HG03469 (cell line): ENCODE results near the gene GPR137.

ENCODE experiments used
- ATAC-seq: cut with Tn5 transposase; IDR thresholded peaks from one replicate; pipeline ENCODE4 v1.9.1; 2021; ENCODE audit warnings: mild to moderate bottlenecking, moderate library complexity, moderate number of reproducible peaks; ENCODE audit not compliant: unreplicated experiment

The GPR137 gene

DNA sequence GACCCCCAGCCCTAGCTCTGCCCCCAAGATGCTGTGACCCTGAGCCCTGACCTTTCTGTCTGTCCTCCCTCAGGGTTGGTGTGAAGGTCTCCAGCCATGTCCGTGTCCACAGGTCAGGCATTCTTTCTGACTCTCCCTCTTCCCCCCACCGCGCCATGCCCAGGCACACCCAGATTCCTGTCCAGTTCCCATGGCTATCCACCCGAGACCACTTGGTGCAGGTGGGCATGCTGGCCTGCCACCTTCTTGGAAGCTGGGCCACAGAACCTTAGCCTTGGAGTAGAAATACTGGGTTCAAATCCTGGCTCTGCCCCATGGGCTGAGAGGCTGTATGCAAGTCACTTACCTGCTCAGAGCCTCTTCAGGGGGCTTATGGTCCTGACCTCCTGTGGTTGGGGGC, 36.6 kb upstream of the GPR137 start:
- ATAC-seq = no peak

- no peak for ATAC-seq
Measured at GRCh38 chr11:64249563-64250414, 35.9 kb upstream of the GPR137 start.

DNA sequence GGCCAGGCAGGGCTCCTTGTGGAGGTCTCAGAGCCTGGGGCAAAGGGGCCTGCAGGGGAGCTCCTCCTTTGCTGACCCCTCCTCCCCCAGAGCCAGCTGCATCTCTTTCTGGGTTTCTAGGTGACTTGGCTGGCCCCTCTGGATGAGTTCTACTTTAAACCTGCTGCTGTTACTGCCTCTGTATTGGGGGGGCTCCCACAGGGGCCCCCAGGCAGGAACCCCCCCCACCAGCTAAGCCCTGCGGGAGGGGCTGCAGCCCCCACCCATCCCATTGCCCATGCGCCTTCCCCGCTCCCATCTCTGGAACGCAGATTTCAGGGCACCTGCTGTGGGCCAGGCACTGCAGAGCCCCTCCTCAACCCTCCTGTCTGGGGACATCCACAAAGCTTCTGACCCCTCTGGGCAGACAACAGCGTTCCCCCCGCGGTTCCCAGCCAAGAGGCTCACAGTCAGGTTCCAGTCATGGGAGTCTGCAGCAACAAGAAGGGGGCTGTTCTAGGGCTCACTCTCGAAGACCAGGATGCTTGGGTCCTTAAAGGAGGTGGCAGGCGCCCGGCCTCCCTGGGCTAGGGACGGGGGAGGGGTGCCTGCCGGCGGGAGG, 35.1 kb upstream of the GPR137 start:
- no peak for ATAC-seq

DNA sequence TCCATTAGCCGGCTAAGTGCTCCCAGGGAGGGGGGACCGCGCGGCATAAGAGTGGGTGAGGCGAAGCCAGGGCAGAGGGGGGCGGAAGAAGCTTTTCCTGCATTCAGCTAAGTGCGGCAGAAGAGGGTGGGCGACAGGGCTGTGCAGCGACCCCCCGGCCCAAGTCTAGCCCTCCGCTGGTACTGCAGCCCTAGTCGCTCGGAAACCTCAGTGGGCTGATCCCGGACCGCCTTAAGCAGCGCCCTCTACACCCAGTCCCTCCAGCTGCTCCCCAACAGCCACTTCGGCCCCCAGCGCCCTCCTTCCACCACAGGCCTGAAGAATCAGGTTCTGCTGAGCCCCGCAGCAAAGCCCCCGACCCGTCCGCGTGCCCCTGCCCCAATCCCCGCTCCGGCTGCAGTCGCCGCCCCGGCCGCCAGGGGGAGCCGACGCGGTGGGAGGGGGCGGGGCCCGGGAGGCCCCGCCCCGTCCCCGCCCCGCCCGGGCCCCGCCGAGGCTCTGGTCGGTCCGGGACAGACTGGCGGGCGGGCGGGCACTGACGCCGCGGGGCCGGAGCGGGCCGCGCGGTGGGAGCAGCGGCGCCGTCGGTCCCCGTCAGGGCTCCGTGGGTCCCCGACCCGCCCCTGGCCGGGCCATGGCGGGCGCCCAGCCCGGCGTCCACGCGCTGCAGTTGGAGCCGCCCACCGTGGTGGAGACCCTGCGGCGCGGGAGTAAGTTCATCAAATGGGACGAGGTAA, 34.5 kb upstream of the GPR137 start, which contains the start of gene PLCB3:
Gene PLCB3, plus strand, starts transcription at position 515 of the 737 bp plus-strand sequence. Its CDS starts 120 bp downstream, at position 635.
- ATAC-seq = no peak

DNA sequence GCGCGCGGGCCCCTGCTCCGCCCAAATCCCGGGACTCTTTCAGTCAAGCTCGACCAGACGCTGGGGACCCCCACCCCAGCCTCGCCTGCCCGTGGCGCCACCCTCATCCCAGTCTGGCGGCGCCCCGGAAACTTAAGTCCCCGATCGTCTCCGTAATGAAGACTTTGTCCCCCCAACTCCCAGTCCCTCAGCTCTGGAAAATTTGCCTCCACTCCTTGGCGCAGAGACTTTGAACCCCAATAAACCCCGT, 34.0 kb upstream of the GPR137 start:
- ATAC-seq = no peak

DNA sequence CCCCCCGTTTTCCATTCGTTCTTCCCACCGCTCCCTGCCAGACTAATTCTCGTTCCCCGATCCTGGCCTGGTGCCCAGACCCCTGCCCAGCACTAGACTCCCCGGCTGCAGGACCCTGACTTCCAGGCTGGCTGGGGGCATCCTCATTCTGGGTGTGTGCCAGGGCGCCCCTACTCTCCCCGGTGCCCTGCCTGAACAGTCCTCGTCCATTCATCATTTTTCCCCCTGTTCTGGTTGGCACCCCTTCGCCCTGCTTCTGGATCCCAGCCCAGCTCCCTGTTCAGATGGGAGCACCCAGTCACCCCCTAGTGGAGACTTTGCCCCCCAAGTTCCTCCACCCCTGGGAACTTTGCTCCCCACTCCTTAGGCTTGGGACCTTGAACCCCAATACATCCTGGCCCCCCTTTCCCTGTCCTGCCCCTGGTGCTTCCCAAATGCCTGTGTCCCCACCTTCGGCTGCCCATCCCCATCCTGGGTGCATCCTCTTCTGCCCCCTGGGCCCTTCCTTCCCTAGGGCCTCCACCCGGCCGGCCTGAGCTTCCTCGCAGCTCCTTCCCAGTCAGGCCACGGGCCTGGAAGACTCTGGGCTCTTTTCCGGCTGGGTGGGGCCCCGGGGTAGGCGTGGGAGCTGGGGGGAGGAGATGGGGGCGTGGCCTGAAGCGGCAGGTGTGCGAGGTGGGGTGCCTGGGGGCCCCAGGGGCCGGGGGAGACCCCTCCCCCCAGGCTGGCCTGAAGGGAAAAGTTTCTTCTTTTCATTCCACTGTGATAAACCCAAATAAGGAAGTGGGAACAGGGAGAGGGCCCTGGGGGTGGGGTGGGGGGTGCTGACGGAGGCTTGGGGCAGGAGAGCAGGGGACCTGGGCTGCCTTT, 33.4 kb upstream of the GPR137 start:
- ATAC-seq = no peak

DNA sequence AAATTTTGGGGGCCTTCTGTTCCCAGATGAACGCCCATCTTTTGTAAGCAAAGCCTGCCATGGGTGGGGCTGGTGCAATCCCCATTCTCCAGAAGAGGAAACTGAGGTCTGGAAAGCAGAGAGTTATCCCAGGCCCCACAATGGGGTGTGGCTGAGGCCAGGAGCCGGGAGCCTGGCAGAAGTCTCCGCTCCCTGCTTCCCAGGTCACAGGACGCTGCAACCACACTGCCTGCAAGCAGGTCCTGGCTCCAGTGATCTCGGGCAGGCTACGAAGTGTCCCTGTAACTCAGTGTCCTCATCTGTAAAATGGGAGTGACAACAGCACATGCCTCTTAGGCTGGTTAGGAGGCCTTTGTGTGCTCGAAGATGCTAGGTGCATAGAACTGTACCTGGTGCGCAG, 32.6 kb upstream of the GPR137 start:
- ATAC-seq = no peak

GRCh38 chr11:64253481-64253880, 32.2 kb upstream of the GPR137 start:
- no peak for ATAC-seq

GRCh38 chr11:64254326-64254725, 31.3 kb upstream of the GPR137 start:
- no peak for ATAC-seq

GRCh38 chr11:64255135-64256128, 30.2 kb upstream of the GPR137 start:
- no peak for ATAC-seq

DNA sequence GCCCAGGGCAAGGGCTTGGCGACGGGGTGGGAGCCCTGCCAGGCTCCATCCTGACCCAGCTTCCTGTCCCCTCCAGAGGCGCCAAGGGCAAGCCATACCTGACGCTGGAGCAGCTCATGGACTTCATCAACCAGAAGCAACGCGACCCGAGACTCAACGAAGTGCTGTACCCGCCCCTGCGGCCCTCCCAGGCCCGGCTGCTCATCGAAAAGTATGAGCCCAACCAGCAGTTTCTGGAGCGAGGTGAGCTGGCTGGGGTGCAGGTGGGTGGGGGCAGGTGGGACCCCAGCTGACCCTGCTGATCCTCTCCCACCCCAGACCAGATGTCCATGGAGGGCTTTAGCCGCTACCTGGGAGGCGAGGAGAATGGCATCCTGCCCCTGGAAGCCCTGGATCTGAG, 29.3 kb upstream of the GPR137 start:
- no peak for ATAC-seq

DNA sequence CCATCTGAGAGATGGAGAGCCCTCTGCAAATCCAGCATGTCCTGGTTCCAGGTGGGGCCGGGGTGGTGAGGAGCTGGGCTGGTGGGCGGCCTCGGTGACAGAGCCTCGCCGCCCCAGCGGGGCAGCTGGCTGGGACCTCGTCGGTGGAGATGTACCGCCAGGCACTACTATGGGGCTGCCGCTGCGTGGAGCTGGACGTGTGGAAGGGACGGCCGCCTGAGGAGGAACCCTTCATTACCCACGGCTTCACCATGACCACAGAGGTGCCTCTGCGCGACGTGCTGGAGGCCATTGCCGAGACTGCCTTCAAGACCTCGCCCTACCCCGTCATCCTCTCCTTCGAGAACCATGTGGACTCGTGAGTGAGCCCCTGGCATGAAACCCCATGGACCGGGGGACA, 27.3 kb upstream of the GPR137 start:
- ATAC-seq = no peak

GRCh38 chr11:64258946-64259532, 26.6 kb upstream of the GPR137 start:
- no peak for ATAC-seq

- no peak for ATAC-seq
Measured at GRCh38 chr11:64259533-64260067, 26.0 kb upstream of the GPR137 start.

DNA sequence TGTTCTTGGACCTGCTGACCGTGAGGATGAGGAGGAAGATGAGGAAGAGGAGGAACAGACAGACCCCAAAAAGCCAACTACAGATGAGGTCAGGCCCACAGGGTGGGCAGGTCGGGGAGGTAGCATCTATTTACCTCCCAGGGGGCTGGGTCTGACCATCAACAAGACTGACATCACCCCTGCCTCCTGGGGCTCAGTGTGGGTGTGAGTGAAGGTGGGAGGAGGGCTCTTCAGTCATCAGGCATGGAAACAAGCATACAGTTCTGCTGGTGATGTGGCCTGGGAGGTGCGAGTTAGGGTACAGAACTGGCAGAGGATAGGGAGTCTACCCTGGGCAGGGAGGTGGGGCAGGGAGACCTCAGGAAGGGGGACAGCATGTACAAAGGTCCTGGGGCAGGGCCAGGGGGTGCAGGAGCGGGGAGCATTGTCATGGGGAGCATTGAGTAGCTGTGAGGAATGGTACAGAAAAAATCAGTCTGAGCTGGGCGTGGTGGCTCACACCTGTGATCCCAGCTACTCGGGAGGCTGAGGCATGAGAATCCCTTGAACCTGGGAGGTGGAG, 25.4 kb upstream of the GPR137 start:
- ATAC-seq = no peak

DNA sequence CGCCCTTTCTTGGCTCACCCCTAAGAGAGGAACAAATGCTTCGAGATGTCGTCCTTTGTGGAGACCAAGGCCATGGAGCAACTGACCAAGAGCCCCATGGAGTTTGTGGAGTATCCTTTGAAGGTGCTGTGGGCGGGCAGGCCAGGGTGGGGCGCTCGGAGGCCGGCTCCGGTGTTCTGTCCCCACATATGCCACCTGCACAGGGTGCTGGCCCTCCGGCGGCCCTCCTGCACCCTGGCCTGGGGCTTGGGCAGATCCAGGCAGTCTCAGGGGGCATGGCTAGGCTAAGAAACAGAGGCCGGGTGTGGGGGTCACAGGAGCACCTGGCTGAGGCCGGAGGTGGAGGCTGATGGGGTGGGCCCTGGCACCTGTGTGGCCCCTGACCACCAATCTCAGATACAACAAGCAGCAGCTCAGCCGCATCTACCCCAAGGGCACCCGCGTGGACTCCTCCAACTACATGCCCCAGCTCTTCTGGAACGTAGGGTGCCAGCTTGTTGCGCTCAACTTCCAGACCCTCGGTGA, 24.0 kb upstream of the GPR137 start:
- ATAC-seq = no peak

DNA sequence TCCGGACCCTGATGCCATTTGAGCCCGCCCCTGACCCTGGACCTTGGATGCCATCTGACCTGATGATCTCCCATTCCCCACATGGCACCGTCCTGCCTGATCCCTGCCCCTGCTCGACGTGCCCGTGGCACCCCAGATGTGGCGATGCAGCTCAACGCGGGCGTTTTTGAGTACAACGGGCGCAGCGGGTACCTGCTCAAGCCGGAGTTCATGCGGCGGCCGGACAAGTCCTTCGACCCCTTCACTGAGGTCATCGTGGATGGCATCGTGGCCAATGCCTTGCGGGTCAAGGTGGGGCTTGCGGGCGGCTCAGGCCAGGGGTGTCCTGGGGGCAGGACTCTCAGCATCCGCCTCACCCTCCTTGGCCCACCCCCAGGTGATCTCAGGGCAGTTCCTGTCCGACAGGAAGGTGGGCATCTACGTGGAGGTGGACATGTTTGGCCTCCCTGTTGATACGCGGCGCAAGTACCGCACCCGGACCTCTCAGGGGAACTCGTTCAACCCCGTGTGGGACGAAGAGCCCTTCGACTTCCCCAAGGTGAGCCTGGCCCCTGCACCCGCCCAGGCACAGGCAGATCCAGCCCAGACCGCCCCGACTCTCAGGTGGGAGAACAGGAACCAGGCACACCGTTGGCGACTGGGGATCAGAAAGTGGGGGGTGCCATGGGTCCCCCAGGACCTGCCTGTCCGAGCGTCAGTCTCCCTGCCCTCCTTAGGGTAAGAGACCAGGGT, 23.2 kb upstream of the GPR137 start:
- ATAC-seq = no peak
